K562 (cell line): Measurements from ENCODE around the gene LY6G6F. TPM values are rescaled to one million over a fixed set of nuclear protein-coding genes. Genes with fewer than 3 reads are reported as not detected.
A peak's percentile ranks its signal among the peaks of the same experiment; 100 is the strongest.

Experiments used
- ATAC-seq: fragments of 200-7000 bp; cut with Tn5 transposase; 3 replicates; pipeline ENCODE4 v1.9.1; 2020; ENCODE audit warnings: moderate library complexity
- BruUV-seq: library from RNA; stranded (reverse); fragments of 400-500 nt; replicated peaks from 2 replicates; lab custom pipeline; 2021; lab: Mats Ljungman, UMichigan
- CTCF ChIA-PET: fragments of 300-600 bp; formaldehyde crosslinking; extraction: SDS; loops from one replicate; lab custom pipeline; 2021; ENCODE audit warnings: low intra/inter-chr PET ratio; lab: Yijun Ruan, JAX
- POLR2A ChIA-PET: fragments of 300-600, 350-650 bp; sonication (Branson Sonifier 250); formaldehyde crosslinking; extraction: SDS; loops from one replicate; lab custom pipeline; 2021; ENCODE audit warnings: antibody characterized with exemption, inconsistent platforms; lab: Yijun Ruan, JAX
- DNase-seq, 4 experiments: peaks; one replicate each; pipeline versions ENCODE4 v3.0.0 to v3.0.0-alpha.2; 2011 to 2018; ENCODE audit warnings: low spot score in 3 of 4, mixed read lengths in 3 of 4; ENCODE audit errors: extremely low read depth in 1 of 4
- FAIRE-seq: peaks from 2 replicates; lab custom pipeline; 2011; peaks lifted over from hg19 to GRCh38; lab: Jason Lieb, UNC
- H2AFZ ChIP-seq: 2 replicates; pipeline ENCODE4 v1.6.0; 2011; ENCODE audit warnings: low read depth, low read length, control low read depth, inconsistent platforms
- H3K27ac ChIP-seq: fragments of 200-600 bp; 3 replicates; pipeline ENCODE4 v1.8.0; 2011; ENCODE audit warnings: low read depth, mild to moderate bottlenecking, control low read depth, inconsistent platforms, low read length, moderate library complexity, mixed read lengths; ENCODE audit errors: extremely low read depth
- H3K27me3 ChIP-seq, 2 experiments: fragments of 300-600 bp in 1 of 2; 2 replicates in 1 of 2; 3 replicates in 1 of 2; pipeline versions ENCODE4 v1.6.0 to v1.8.0; 2011; ENCODE audit warnings: inconsistent platforms in 2 of 2, low read length in 2 of 2, mild to moderate bottlenecking in 1 of 2, mixed read lengths in 1 of 2, moderate library complexity in 1 of 2; ENCODE audit not compliant: control insufficient read depth in 2 of 2, insufficient read depth in 2 of 2
- H3K36me3 ChIP-seq: fragments of 300-600 bp; 3 replicates; pipeline ENCODE4 v1.8.0; 2011; ENCODE audit warnings: mild to moderate bottlenecking, low read length, inconsistent platforms; ENCODE audit not compliant: control insufficient read depth, insufficient read depth
- H3K4me1 ChIP-seq, 2 experiments: fragments of 200-600 bp in 1 of 2; replicated peaks in 1 of 2; 2 replicates in 1 of 2; 3 replicates in 1 of 2; pipeline versions ENCODE4 v1.5.1 to v1.8.0; 2011; ENCODE audit warnings: inconsistent platforms in 2 of 2, low read length in 2 of 2, mild to moderate bottlenecking in 1 of 2, mixed read lengths in 1 of 2, moderate library complexity in 1 of 2; ENCODE audit not compliant: control insufficient read depth in 2 of 2, insufficient read depth in 2 of 2
- H3K4me2 ChIP-seq: 2 replicates; pipeline ENCODE4 v1.6.1; 2011; ENCODE audit warnings: low read length, control low read depth, inconsistent platforms, mixed read lengths; ENCODE audit not compliant: insufficient read depth
- H3K4me3 ChIP-seq: fragments of 200-600 bp; sonication (generic), shearing (Covaris generic); 2 replicates; pipeline ENCODE4 v1.5.1; 2016; ENCODE audit warnings: control low read depth, inconsistent platforms
- H3K79me2 ChIP-seq: fragments of 200-600 bp; 3 replicates; pipeline ENCODE4 v1.8.0; 2011; ENCODE audit warnings: low read length, inconsistent platforms; ENCODE audit not compliant: control insufficient read depth, insufficient read depth
- H3K9ac ChIP-seq, 2 experiments: 2 replicates each; pipeline versions ENCODE4 v1.6.0 to v1.6.1; 2011; ENCODE audit warnings: low read depth in 2 of 2, low read length in 2 of 2, control low read depth in 1 of 2, inconsistent platforms in 1 of 2, mild to moderate bottlenecking in 1 of 2, mixed read lengths in 1 of 2; ENCODE audit not compliant: insufficient read depth in 1 of 2
- H3K9me1 ChIP-seq: one replicate; pipeline ENCODE4 v1.6.0; 2011; ENCODE audit warnings: inconsistent platforms, mild to moderate bottlenecking, low read length, moderate library complexity; ENCODE audit not compliant: control insufficient read depth, insufficient read depth
- H3K9me3 ChIP-seq: replicated peaks from 2 replicates; pipeline ENCODE4 v1.5.1; 2011; ENCODE audit warnings: low read depth, low read length, inconsistent platforms; ENCODE audit not compliant: control insufficient read depth, insufficient read depth
- H4K20me1 ChIP-seq: replicated peaks from 2 replicates; pipeline ENCODE4 v1.6.1; 2011; ENCODE audit warnings: low read length, inconsistent platforms, mixed read lengths; ENCODE audit not compliant: control insufficient read depth, insufficient read depth
- AFF1 ChIP-seq, 2 experiments: fragments of 450-650 bp; IDR thresholded peaks; 2 replicates each; pipeline ENCODE4 v1.6.1; 2018; ENCODE audit warnings: mild to moderate bottlenecking in 2 of 2, low read depth in 1 of 2; ENCODE audit not compliant: partially characterized antibody in 2 of 2
- BRCA1 ChIP-seq, 2 experiments: fragments of 450-650 bp in 1 of 2; sonication (generic) in 1 of 2; formaldehyde crosslinking in 1 of 2; IDR thresholded peaks; 2 replicates each; pipeline versions ENCODE4 v1.5.0 to v1.6.1; 2017 to 2020; ENCODE audit warnings: mild to moderate bottlenecking in 1 of 2, missing genetic modification reagents in 1 of 2
- ERF ChIP-seq: fragments of 450-650 bp; formaldehyde crosslinking; IDR thresholded peaks from 2 replicates; pipeline ENCODE4 v1.4.0; 2020; ENCODE audit warnings: mild to moderate bottlenecking, mixed read lengths
- IRF2 ChIP-seq: sonication (generic); formaldehyde crosslinking; IDR thresholded peaks from 2 replicates; pipeline ENCODE4 v1.8.1; 2022; ENCODE audit warnings: mild to moderate bottlenecking, missing genetic modification reagents
- JUND ChIP-seq, 2 experiments: IDR thresholded peaks; 2 replicates in 1 of 2; 3 replicates in 1 of 2; pipeline ENCODE4 v1.6.1; 2011; ENCODE audit warnings: borderline replicate concordance in 2 of 2, low read depth in 2 of 2, low read length in 2 of 2, improper control_type of control experiment in 1 of 2, missing biosample characterization in 1 of 2, missing genetic modification characterization in 1 of 2, missing genetic modification reagents in 1 of 2
- MYNN ChIP-seq, 2 experiments: sonication (generic); formaldehyde crosslinking in 1 of 2; IDR thresholded peaks; 2 replicates each; pipeline versions ENCODE4 v1.5.0 to v1.6.1; 2016 to 2020; ENCODE audit warnings: antibody characterized with exemption in 1 of 2, missing genetic modification reagents in 1 of 2
- NFATC3 ChIP-seq: fragments of 450-650 bp; IDR thresholded peaks from 2 replicates; pipeline ENCODE4 v1.6.1; 2017; ENCODE audit warnings: mild to moderate bottlenecking
- RBFOX2 ChIP-seq: fragments of 200-400 bp; formaldehyde crosslinking; IDR thresholded peaks from 2 replicates; pipeline ENCODE4 v1.6.1; 2017; ENCODE audit warnings: low read depth, mild to moderate bottlenecking, low read length, moderate library complexity
- RFX7 ChIP-seq: fragments of 250-450 bp; sonication (Bioruptor Pico); IDR thresholded peaks from 2 replicates; pipeline ENCODE4 v1.5.1; 2021; ENCODE audit warnings: mild to moderate bottlenecking
- STAG1 ChIP-seq: sonication (generic); formaldehyde crosslinking; IDR thresholded peaks from 2 replicates; pipeline ENCODE4 v1.5.0; 2020; ENCODE audit warnings: missing genetic modification reagents, borderline replicate concordance
- TCF3 ChIP-seq: sonication (generic); formaldehyde crosslinking; IDR thresholded peaks from 2 replicates; pipeline ENCODE4 v1.4.0; 2020; ENCODE audit warnings: mild to moderate bottlenecking, missing genetic modification reagents
- ZNF780A ChIP-seq: fragments of 250-450 bp; sonication (Bioruptor Pico); IDR thresholded peaks from 2 replicates; pipeline ENCODE4 v1.5.0; 2021; ENCODE audit warnings: mild to moderate bottlenecking
- WGBS: fragments of 100-300 bp; shearing (Covaris generic); methylation state at CpG from one replicate; pipeline ENCODE4 v1.1.6; 2016; ENCODE audit warnings: low coverage, mixed read lengths; ENCODE audit not compliant: insufficient coverage; ENCODE audit errors: missing lambda C conversion rate; 5-methylcytosine and 5-hydroxymethylcytosine counted together
- in situ Hi-C: fragments of 300-500 bp; cut with MboI; formaldehyde crosslinking; loops from 4 replicates; pipeline ENCODE4 v1.15.0; 2018; ENCODE audit warnings: inconsistent platforms, mixed read lengths
- intact Hi-C: fragments of 100-400 bp; cut with micrococcal nuclease; formaldehyde crosslinking; loops from 2 replicates; pipeline ENCODE4 v1.14.2; 2022
- polyA plus RNA-seq, 8 experiments: library from polyadenylated mRNA; depleted of rRNA in 4 of 8; stranded (reverse) in 5 of 8; unstranded in 3 of 8; fragments of >200 nt; fragmentation: Nextera tagmentation in 2 of 8; fragmentation: Illumina TruSeq in 1 of 8; extraction: Ambion mirVana in 2 of 8; extraction: Trizol in 1 of 8; gene quantifications; 2 replicates each; pipeline versions ENCODE4 v1.2.1 to v1.2.3, GENCODE V29; 2011 to 2014; ENCODE audit warnings: inconsistent platforms in 1 of 8, missing spikeins in 1 of 8
- total RNA-seq, 7 experiments: library from RNA; depleted of rRNA in 6 of 7; stranded (reverse); fragments of >200 nt in 6 of 7; fragmentation: Illumina TruSeq in 2 of 7; extraction: Trizol in 2 of 7; gene quantifications; 2 replicates each; pipeline versions ENCODE4 v1.2.1 to v1.2.3, GENCODE V29; 2011 to 2021; ENCODE audit warnings: low replicate concordance in 1 of 7

Gene LY6G6F
- total and polyA plus RNA-seq, 9 of the 15 experiments (the other 6 are each of a cell fraction or from before 2014, with no cell fraction given), result 0.14 to 0.50 (median 0.28) TPM; not detected in 2

DNA sequence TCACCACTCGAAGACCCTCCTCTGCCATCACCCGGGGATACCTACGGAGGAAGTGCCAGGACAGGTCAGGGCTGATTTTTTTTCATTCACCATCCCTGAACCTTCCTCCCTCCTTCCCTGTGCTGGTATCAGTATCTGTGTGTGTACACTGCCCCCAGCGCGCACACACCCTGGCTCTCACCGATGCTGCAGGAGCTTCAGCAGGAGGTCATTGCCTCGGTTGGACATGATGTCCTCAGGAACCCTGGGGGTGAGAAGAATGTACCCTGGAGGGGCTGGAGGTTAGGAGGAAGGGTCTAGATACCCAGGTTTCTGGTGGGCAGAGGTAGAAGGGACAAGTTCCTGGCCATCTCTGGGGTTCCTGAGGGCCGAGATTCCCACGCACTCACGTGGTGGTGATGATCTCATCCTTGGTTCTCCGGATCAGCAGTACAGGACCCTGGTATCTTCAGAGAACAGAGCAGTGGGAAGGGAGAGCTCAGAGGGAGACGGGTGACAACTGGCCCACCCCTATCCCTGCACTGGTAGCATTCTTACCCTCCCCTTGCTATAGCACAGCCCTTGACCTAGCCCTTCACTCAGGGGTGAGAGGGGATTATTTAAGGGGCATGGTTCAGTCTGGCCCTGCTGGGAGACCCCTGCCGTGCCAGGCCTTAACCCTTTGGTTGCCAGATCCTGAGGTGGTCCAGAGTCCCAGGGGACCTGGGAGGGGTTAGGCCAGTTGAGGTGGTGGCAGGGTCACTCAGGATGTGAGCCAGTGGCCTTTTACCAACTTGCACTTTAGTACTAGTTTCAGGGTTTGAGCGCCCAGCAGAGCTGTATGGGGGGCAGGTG lies 18.6 kb upstream of the LY6G6F start (continued):
- 0 out of 2 replicates have a peak, but pooled peaks have one; percentile 22 for TF ChIP-seq IRF2 (CRISPR knock-in tag)
- TF ChIP-seq ERF (CRISPR knock-in tag), result 0 out of 2 replicates have a peak, but pooled peaks have one; percentile 9
- 0 out of 2 replicates have a peak, but pooled peaks have one; percentile 36 for TF ChIP-seq RBFOX2
- no peak for TF ChIP-seq BRCA1 (IDR thresholded peaks at IDR 0.05)
- 0 out of 2 replicates have a peak, but pooled peaks have one; percentile 78 for TF ChIP-seq BRCA1 (CRISPR knock-in tag; IDR thresholded peaks at IDR 0.05)
- TF ChIP-seq STAG1 (CRISPR knock-in tag), result 0 out of 2 replicates have a peak, but pooled peaks have one; percentile 6
- no peak for TF ChIP-seq RFX7 (CRISPR knock-in tag)

GRCh38 chr6:31689249-31690110 lies 17.2 kb upstream of the LY6G6F start:
- peak overlapping the region; percentile 82 for H3K4me2 ChIP-seq
- H3K4me1 ChIP-seq, result peaks cover 63 to 65% of the 10 kb centered on the region in 2 experiments
- ChIA-PET CTCF (interaction anchor here (1.0 to 1.5 kb wide), 3 partner anchors 13 to 79 kb away, joined by 3 read pairs; no protein-coding TSS in a partner anchor), POLR2A (interaction anchor here (0.6 to 7.1 kb wide), 30 partner anchors 11 to 960 kb away, joined by 3 to 158 read pairs (median 5); partner anchors contain the start of genes ABHD16A, C6orf47, CLIC1 and DDAH2)
- no peaks in the 10 kb centered on the region for H3K9me3 ChIP-seq
- no peak overlapping the region for H2AFZ ChIP-seq
- H3K79me2 ChIP-seq, result no peaks in the 10 kb centered on the region; the same call in 2 of the 3 replicates
- WGBS, result 60% methylated on average over 11 of the region's 11 CpGs
- ATAC-seq (peak; percentile 60), FAIRE-seq (peak; percentile 58), DNase-seq (peak in 2 of 4 experiments; percentile 66 to 72)
- no TSS peak for BruUV-seq
- no peaks in the 10 kb centered on the region for H3K27me3 ChIP-seq
- H3K36me3 ChIP-seq, result peaks cover 89% of the 10 kb centered on the region
- peak overlapping the region; percentile 68 to 86 for H3K9ac ChIP-seq
- H3K9me1 ChIP-seq, result no peaks in the 10 kb centered on the region
- no peak overlapping the region; the same call in 1 of the 2 replicates for H3K4me3 ChIP-seq
- peak overlapping the region; percentile 88 for H3K27ac ChIP-seq
- H4K20me1 ChIP-seq, result no peaks in the 10 kb centered on the region
- in situ Hi-C loops (loop anchor here (5.0 kb wide), 1 partner anchor 78 kb away; no protein-coding TSS in a partner anchor), intact Hi-C loops (loop anchor here (1.0 to 2.0 kb wide), 3 partner anchors 14 to 141 kb away; partner anchors contain the start of gene ABHD16A)
- TF ChIP-seq AFF1 (IDR thresholded peaks at IDR 0.05; ENCODE audit: low read depth in 1 of 2, partially characterized antibody in 2 of 2) (no peak), TCF3 (no peak), MYNN (IDR thresholded peaks at IDR 0.05) (0 out of 2 replicates have a peak, but pooled peaks have one; percentile 27), MYNN (CRISPR knock-in tag; IDR thresholded peaks at IDR 0.05) (no peak), JUND (IDR thresholded peaks at IDR 0.05; ENCODE audit: borderline replicate concordance, low read depth, low read length) (no peak), JUND (tag; IDR thresholded peaks at IDR 0.05; ENCODE audit: borderline replicate concordance, low read depth, low read length) (no peak), NFATC3 (no peak), ZNF780A (CRISPR knock-in tag) (no peak)
